Measurements from ENCODE around the gene MRTO4. TPM values are rescaled to one million over a fixed set of nuclear protein-coding genes. Genes with fewer than 3 reads are reported as not detected.

The MRTO4 gene
- total and polyA plus RNA-seq, 2 of the 13 experiments (the other 11 are each of a cell fraction or from before 2014, with no cell fraction given), result 28.1 to 59.2 TPM

GRCh38 chr1:19251305-19252196, at the start of gene MRTO4, which contains the start of gene EMC1 (continued):
- TF ChIP-seq, protein P1, sequence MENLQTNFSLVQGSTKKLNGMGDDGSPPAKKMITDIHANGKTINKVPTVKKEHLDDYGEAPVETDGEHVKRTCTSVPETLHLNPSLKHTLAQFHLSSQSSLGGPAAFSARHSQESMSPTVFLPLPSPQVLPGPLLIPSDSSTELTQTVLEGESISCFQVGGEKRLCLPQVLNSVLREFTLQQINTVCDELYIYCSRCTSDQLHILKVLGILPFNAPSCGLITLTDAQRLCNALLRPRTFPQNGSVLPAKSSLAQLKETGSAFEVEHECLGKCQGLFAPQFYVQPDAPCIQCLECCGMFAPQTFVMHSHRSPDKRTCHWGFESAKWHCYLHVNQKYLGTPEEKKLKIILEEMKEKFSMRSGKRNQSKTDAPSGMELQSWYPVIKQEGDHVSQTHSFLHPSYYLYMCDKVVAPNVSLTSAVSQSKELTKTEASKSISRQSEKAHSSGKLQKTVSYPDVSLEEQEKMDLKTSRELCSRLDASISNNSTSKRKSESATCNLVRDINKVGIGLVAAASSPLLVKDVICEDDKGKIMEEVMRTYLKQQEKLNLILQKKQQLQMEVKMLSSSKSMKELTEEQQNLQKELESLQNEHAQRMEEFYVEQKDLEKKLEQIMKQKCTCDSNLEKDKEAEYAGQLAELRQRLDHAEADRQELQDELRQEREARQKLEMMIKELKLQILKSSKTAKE (CRISPR knock-in tag; IDR thresholded peaks at IDR 0.05; ENCODE audit: borderline replicate concordance), result 0 out of 2 replicates have a peak, but pooled peaks have one; percentile 17
- TF ChIP-seq PAWR (CRISPR knock-in tag; IDR thresholded peaks at IDR 0.05; ENCODE audit: borderline replicate concordance) (no peak), DMTF1 (CRISPR knock-in tag; IDR thresholded peaks at IDR 0.05) (no peak), ZIK1 (CRISPR knock-in tag; IDR thresholded peaks at IDR 0.05; ENCODE audit: borderline replicate concordance, low read depth) (peak; percentile 96), HES4 (CRISPR knock-in tag; IDR thresholded peaks at IDR 0.05; ENCODE audit: borderline replicate concordance) (peak; percentile 80; the same call in 1 of the 2 replicates), WIZ (CRISPR knock-in tag; IDR thresholded peaks at IDR 0.05) (no peak), SSRP1 (CRISPR knock-in tag; IDR thresholded peaks at IDR 0.05) (no peak), ZNF333 (CRISPR knock-in tag; IDR thresholded peaks at IDR 0.05; ENCODE audit: borderline replicate concordance) (peak; percentile 90; the same call in 1 of the 2 replicates), ZNF678 (CRISPR knock-in tag; IDR thresholded peaks at IDR 0.05) (peak; percentile 46; the same call in 1 of the 2 replicates), ZNF850 (CRISPR knock-in tag; conservative IDR thresholded peaks at IDR 0.05) (peak; percentile 92; the same call in 1 of the 2 replicates), ZNF724P (CRISPR knock-in tag; IDR thresholded peaks at IDR 0.05; ENCODE audit: borderline replicate concordance) (peak; percentile 89; the same call in 1 of the 2 replicates), GTF3A (CRISPR knock-in tag; conservative IDR thresholded peaks at IDR 0.05) (peak; percentile 90), TEAD3 (CRISPR knock-in tag; optimal IDR thresholded peaks at IDR 0.05; ENCODE audit: borderline replicate concordance) (peak; percentile 80), KIAA2018 (CRISPR knock-in tag; IDR thresholded peaks at IDR 0.05; ENCODE audit: borderline replicate concordance) (no peak)
